ENCODE measurements around the gene ZNF428. TPM values are rescaled to one million over a fixed set of nuclear protein-coding genes. Genes with fewer than 3 reads are reported as not detected.
"Not testable (repeated sequence)": the region's sequence is repeated elsewhere in the genome, so short reads cannot be mapped to it uniquely, and the experiment has no call there.

Gene ZNF428
- total RNA-seq, 2 donors from 2014 or later = 24.4 to 31.6 TPM

DNA sequence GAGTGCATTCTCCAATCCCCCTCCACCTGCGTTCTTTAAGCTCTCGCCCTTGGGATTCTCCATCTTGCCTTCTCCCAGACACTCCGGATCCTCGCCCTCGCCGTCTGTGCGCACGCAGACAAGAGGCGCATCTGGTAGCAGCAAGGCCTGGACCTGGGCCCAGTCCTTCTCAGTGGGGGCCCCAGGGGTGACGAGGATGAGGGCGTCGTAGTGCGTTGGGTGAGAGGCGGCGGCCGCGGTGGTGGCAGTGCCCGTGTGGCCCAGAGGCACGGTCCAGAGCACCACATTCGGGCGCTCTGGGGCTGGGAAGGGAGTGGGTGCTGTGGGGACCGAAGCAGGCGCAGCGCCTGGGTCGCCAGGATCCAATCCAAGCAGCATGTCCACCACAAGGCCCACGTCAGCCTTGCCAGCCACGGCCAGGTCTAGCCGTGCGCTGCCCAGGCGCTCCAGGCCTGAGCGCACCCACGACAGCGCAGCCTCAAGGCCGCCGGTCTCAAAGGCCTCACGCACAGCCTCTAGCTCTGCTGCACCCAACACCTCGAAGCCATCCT is 26.6 kb downstream of the ZNF428 start:
- no peaks in the 10 kb centered on the region for H3K27me3 ChIP-seq
- WGBS, 2 donors = 93 to 94% methylated on average over 31 to 37 of the region's 37 CpGs
- no peak for TF ChIP-seq POLR2A (IDR thresholded peaks at IDR 0.05)
- TF ChIP-seq, protein P1, sequence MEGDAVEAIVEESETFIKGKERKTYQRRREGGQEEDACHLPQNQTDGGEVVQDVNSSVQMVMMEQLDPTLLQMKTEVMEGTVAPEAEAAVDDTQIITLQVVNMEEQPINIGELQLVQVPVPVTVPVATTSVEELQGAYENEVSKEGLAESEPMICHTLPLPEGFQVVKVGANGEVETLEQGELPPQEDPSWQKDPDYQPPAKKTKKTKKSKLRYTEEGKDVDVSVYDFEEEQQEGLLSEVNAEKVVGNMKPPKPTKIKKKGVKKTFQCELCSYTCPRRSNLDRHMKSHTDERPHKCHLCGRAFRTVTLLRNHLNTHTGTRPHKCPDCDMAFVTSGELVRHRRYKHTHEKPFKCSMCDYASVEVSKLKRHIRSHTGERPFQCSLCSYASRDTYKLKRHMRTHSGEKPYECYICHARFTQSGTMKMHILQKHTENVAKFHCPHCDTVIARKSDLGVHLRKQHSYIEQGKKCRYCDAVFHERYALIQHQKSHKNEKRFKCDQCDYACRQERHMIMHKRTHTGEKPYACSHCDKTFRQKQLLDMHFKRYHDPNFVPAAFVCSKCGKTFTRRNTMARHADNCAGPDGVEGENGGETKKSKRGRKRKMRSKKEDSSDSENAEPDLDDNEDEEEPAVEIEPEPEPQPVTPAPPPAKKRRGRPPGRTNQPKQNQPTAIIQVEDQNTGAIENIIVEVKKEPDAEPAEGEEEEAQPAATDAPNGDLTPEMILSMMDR (IDR thresholded peaks at IDR 0.05) = no peak
- H3K4me1 ChIP-seq = peaks cover 31% of the 10 kb centered on the region
- peaks cover 0 to 5% of the 10 kb centered on the region in 2 donors for H3K36me3 ChIP-seq (replicated peaks in 1 of 2; ENCODE audit: insufficient read depth in 1 of 2, low read depth in 2 of 2)
- DNase-seq (no peak), ATAC-seq (no peak)
- no peaks in the 10 kb centered on the region for H3K9me3 ChIP-seq
- intact Hi-C loops (cut with DNase I) = no loop called here
- no peak overlapping the region for H3K27ac ChIP-seq
- H3K4me3 ChIP-seq = no peak overlapping the region

DNA sequence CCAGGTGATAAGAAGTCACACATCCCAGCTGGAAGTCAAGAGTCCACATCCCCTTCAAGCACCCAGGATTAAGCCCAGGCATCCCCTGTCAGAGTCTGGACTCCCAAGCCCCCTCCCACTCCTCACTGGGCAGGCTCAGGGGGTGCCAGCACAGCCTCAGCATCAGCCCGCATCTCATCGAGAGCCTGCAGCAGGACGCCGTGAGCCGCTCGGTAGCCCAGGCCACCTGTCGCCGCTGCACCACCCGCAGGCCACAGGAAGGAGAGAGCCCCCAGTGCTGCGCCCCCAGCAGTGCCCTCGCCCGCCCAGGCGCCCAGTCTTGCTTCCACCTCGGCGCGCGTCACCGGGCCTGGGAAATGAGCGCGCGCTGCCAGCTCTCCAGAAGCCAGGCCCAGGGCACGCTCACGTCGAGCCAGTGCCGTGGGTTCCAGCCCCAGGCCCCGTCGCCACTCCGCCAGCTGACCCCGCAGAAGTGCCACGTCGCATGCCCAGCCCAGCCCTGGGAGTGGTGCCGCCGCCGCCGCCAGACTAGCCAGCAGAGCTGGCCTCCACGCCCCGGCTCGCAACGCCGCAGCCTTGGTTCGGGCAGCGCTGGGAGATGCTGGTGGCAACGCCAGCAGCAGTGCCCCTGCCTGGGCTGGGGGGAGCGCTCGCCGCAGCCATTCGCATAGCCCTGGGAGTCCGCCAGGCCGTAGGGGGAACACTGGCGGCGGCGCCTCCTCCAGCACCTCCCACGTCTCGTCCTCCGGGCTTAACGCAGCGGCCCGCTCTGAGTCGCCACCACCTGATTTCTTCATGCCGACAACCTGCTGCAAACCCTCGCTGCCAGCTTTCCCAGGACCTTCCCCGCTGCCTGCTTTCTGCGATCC is 27.3 kb downstream of the ZNF428 start:
- 94 to 98% methylated on average over 15 to 55 of the region's 63 CpGs for WGBS, 2 donors

DNA sequence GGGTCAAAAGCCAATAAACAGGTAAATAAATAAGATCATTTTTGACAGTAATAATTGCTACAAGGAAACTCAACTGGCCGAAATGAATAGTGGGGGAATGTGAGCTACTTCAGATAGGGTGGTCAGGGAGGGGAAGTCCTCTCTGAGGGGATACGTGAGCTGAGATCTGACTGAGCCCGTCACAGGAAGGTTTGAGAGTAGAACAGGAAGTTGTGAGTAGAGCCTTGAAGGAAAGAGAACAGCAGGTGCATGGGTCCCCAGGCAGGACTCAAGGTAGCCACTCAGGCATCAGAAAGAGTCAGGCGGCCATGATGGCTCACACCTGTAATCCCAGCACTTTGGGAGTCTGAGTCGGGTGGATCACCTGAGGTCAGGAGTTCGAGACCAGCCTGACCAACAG is 29.8 kb downstream of the ZNF428 start:
- DNase-seq = no peak
- Histone ChIP-seq H3K9me3 (no peaks in the 10 kb centered on the region), H3K27me3 (no peaks in the 10 kb centered on the region), H3K4me1 (peaks cover 12% of the 10 kb centered on the region), H3K27ac (no peak overlapping the region), H3K36me3 (replicated peaks in 1 of 2; ENCODE audit: insufficient read depth in 1 of 2, low read depth in 2 of 2) (peaks cover 0 to 5% of the 10 kb centered on the region in 2 donors), H3K4me3 (no peak overlapping the region)
- TF ChIP-seq POLR2A (IDR thresholded peaks at IDR 0.05) = no peak
- TF ChIP-seq, protein P1 (IDR thresholded peaks at IDR 0.05) = no peak
- WGBS, 2 donors = 72 to 92% methylated on average over 6 of the region's 6 CpGs
- no peak for ATAC-seq
- intact Hi-C loops (cut with DNase I) = no loop called here

More for the DNA sequence above, 27.3 kb downstream of the ZNF428 start:
- H3K4me3 ChIP-seq = no peak overlapping the region
- no peaks in the 10 kb centered on the region for H3K9me3 ChIP-seq
- intact Hi-C loops (cut with DNase I) = no loop called here
- H3K27ac ChIP-seq = no peak overlapping the region
- H3K27me3 ChIP-seq = no peaks in the 10 kb centered on the region
- peaks cover 0 to 5% of the 10 kb centered on the region in 2 donors for H3K36me3 ChIP-seq (replicated peaks in 1 of 2; ENCODE audit: insufficient read depth in 1 of 2, low read depth in 2 of 2)
- no peak for ATAC-seq
- H3K4me1 ChIP-seq = peaks cover 23% of the 10 kb centered on the region
- TF ChIP-seq POLR2A (IDR thresholded peaks at IDR 0.05) = no peak
- TF ChIP-seq, protein P1 (IDR thresholded peaks at IDR 0.05) = no peak
- no peak for DNase-seq

DNA sequence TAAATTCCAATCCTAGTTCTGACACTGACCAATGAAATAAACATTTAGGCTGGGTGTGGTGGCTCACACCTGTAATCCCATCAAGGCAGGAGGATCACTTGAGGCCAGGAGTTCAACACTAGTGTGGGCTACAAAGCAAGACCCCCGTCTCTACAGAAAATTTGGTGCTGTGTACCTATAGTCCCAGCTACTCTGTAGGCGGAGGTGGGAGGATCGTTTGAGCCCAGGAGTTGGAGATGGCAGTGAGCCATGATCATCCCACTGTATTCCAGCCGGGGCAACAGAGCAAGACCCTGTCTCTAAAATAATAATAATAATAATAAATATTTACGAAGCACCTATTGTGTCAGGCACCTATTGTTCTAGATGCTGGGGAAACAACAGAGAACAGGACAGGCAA is 30.2 kb downstream of the ZNF428 start:
- H3K4me3 ChIP-seq = no peak overlapping the region
- DNase-seq = no peak
- H3K27me3 ChIP-seq = no peaks in the 10 kb centered on the region
- H3K27ac ChIP-seq = no peak overlapping the region
- peaks cover 12% of the 10 kb centered on the region for H3K4me1 ChIP-seq
- ATAC-seq = no peak
- 88 to 89% methylated on average over 5 of the region's 5 CpGs for WGBS, 2 donors
- intact Hi-C loops (cut with DNase I) = no loop called here
- peaks cover 0 to 5% of the 10 kb centered on the region in 2 donors for H3K36me3 ChIP-seq (replicated peaks in 1 of 2; ENCODE audit: insufficient read depth in 1 of 2, low read depth in 2 of 2)
- no peaks in the 10 kb centered on the region for H3K9me3 ChIP-seq
- TF ChIP-seq POLR2A (IDR thresholded peaks at IDR 0.05) = no peak
- TF ChIP-seq, protein P1 (IDR thresholded peaks at IDR 0.05) = no peak

DNA sequence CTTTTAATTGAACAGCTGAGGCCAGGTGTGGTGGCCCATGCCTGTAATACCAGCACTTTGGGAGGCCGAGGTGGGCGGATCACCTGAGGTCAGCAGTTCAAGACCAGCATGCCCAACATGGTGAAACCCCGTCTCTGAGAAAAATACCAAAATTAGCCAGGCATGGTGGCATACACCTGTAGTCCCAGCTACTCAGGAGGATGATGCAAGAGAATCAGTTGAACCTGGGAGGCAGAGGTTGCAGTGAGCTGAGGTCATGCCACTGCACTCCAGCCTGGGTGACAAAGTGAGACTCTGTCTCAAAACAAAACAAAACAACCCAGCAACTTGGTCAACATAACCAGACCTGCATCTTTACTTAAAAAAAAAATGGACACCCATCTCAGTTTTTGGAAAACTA is 32.4 kb downstream of the ZNF428 start:
- H3K27ac ChIP-seq; H3K9me3 ChIP-seq; H3K4me1 ChIP-seq; H3K4me3 ChIP-seq; ATAC-seq; H3K27me3 ChIP-seq; DNase-seq; intact Hi-C loops (cut with DNase I); H3K36me3 ChIP-seq (replicated peaks in 1 of 2; ENCODE audit: insufficient read depth in 1 of 2, low read depth in 2 of 2): not testable (repeated sequence)
- WGBS, 2 donors = 84 to 95% methylated on average over 2 to 3 of the region's 3 CpGs
